DOHH2 (cell line): ENCODE results near the gene MYO6.

Source experiments
- H3F3A ChIP-seq: fragments of 200-600 bp; sonication (generic), shearing (Covaris generic); 2 replicates; pipeline ENCODE4 v1.6.0; 2016; ENCODE audit warnings: antibody characterized with exemption, mild to moderate bottlenecking; ENCODE audit not compliant: control insufficient read depth, insufficient read depth
- H3K27ac ChIP-seq: fragments of 200-600 bp; sonication (generic); 2 replicates; pipeline ENCODE4 v1.5.1; 2014; ENCODE audit warnings: low read depth, mild to moderate bottlenecking, low read length, moderate library complexity
- H3K27me3 ChIP-seq: fragments of 200-600 bp; sonication (generic); 2 replicates; pipeline ENCODE4 v1.6.1; 2014; ENCODE audit warnings: mild to moderate bottlenecking, low read length, mixed read lengths; ENCODE audit not compliant: control insufficient read depth
- H3K36me3 ChIP-seq: fragments of 200-600 bp; sonication (generic); 2 replicates; pipeline ENCODE4 v1.6.1; 2014; ENCODE audit warnings: mild to moderate bottlenecking, low read length, moderate library complexity, mixed read lengths; ENCODE audit not compliant: control insufficient read depth
- H3K4me1 ChIP-seq: fragments of 200-600 bp; sonication (generic); 2 replicates; pipeline ENCODE4 v1.6.1; 2014; ENCODE audit warnings: mild to moderate bottlenecking, low read length, mixed read lengths; ENCODE audit not compliant: control insufficient read depth
- H3K4me2 ChIP-seq: fragments of 200-600 bp; sonication (generic); 2 replicates; pipeline ENCODE4 v1.6.0; 2014; ENCODE audit warnings: mild to moderate bottlenecking, low read length, moderate library complexity
- H3K4me3 ChIP-seq: fragments of 200-600 bp; sonication (generic); 2 replicates; pipeline ENCODE4 v1.5.1; 2014; ENCODE audit warnings: mild to moderate bottlenecking, low read length, mixed read lengths
- H3K79me2 ChIP-seq: fragments of 200-600 bp; sonication (generic); 2 replicates; pipeline ENCODE4 v1.6.1; 2014; ENCODE audit warnings: mild to moderate bottlenecking, low read length, mixed read lengths; ENCODE audit not compliant: control insufficient read depth
- H3K9me2 ChIP-seq: fragments of 200-600 bp; sonication (generic); replicated peaks from 2 replicates; pipeline ENCODE4 v1.6.1; 2014; ENCODE audit warnings: mild to moderate bottlenecking, low read length, mixed read lengths; ENCODE audit not compliant: control insufficient read depth
- H3K9me3 ChIP-seq: fragments of 200-600 bp; sonication (generic); 2 replicates; pipeline ENCODE4 v1.6.1; 2014; ENCODE audit warnings: antibody characterized with exemption, low read length, mixed read lengths; ENCODE audit not compliant: control insufficient read depth, insufficient read depth
- H4K20me1 ChIP-seq: fragments of 200-600 bp; sonication (generic); 2 replicates; pipeline ENCODE4 v1.6.0; 2014; ENCODE audit warnings: low read depth, mild to moderate bottlenecking, antibody characterized with exemption, low read length, moderate library complexity; ENCODE audit not compliant: control insufficient read depth, insufficient read depth
- EZH2phosphoT487 ChIP-seq: fragments of 200-600 bp; sonication (generic); IDR thresholded peaks from 2 replicates; pipeline ENCODE4 v1.6.1; 2017; ENCODE audit warnings: borderline replicate concordance, mild to moderate bottlenecking, antibody characterized with exemption, low read length, moderate library complexity, mixed read lengths
- TF ChIP-seq, protein P1 (sequence below): fragments of 200-600 bp; sonication (generic); IDR thresholded peaks from one replicate; pipeline ENCODE4 v1.5.1; 2014; ENCODE audit warnings: antibody characterized with exemption, mild to moderate bottlenecking, low read depth, low read length; ENCODE audit not compliant: poor library complexity, severe bottlenecking

The MYO6 gene

DNA sequence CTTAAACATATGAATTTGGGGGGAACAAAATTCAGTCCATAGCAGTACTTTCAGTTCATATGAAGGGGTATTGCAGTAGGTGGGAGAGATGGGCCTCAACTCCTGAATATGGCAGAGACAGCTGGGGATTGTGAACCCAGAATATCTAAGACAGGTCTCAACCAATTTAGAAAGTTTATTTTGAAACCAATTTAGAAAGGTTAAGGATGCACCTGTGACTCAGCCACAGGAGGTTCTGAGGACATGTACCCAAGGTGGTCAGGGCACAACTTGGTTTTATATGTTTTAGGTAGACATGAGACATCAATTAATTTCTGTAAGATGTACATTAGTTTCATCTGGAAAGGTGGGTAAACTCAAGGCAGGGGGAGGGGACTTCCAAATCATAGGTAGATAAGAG is 59.5 kb downstream of the MYO6 start:
- no peaks in the 10 kb centered on the region for H3F3A ChIP-seq
- no peak overlapping the region for H3K4me2 ChIP-seq
- H3K4me3 ChIP-seq: no peak overlapping the region
- no peaks in the 10 kb centered on the region for H4K20me1 ChIP-seq
- H3K9me3 ChIP-seq: no peaks in the 10 kb centered on the region
- H3K36me3 ChIP-seq: no peaks in the 10 kb centered on the region
- H3K4me1 ChIP-seq: no peaks in the 10 kb centered on the region
- no peak overlapping the region for H3K27ac ChIP-seq
- no peaks in the 10 kb centered on the region for H3K9me2 ChIP-seq
- TF ChIP-seq, protein P1, sequence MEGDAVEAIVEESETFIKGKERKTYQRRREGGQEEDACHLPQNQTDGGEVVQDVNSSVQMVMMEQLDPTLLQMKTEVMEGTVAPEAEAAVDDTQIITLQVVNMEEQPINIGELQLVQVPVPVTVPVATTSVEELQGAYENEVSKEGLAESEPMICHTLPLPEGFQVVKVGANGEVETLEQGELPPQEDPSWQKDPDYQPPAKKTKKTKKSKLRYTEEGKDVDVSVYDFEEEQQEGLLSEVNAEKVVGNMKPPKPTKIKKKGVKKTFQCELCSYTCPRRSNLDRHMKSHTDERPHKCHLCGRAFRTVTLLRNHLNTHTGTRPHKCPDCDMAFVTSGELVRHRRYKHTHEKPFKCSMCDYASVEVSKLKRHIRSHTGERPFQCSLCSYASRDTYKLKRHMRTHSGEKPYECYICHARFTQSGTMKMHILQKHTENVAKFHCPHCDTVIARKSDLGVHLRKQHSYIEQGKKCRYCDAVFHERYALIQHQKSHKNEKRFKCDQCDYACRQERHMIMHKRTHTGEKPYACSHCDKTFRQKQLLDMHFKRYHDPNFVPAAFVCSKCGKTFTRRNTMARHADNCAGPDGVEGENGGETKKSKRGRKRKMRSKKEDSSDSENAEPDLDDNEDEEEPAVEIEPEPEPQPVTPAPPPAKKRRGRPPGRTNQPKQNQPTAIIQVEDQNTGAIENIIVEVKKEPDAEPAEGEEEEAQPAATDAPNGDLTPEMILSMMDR: no peak
- no peak for TF ChIP-seq EZH2phosphoT487
- no peaks in the 10 kb centered on the region for H3K27me3 ChIP-seq
- no peaks in the 10 kb centered on the region for H3K79me2 ChIP-seq

DNA sequence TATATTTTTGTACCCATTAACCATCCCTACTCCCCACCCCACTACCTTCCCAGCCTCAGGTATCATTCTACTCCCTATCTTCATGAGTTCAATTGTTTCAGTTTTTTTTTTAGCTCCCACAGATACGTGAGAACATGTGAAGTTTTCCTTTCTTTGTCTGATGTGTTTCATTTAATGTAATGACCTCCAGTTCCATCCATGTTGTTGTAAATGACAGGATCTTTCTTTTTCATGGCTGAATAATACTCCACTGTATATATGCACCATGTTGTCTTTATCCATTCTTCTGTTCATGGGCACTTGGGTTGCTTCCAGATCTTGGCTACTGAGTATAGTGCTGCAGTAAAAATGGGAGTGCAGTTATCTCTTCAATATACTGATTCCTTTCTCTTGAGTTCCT is 63.5 kb downstream of the MYO6 start:
- no peaks in the 10 kb centered on the region for H3K4me1 ChIP-seq
- no peaks in the 10 kb centered on the region for H3K9me3 ChIP-seq
- no peaks in the 10 kb centered on the region for H4K20me1 ChIP-seq
- no peaks in the 10 kb centered on the region for H3K79me2 ChIP-seq
- H3K27ac ChIP-seq: no peak overlapping the region
- TF ChIP-seq EZH2phosphoT487: no peak
- TF ChIP-seq, protein P1: no peak
- H3F3A ChIP-seq: no peaks in the 10 kb centered on the region
- H3K9me2 ChIP-seq: no peaks in the 10 kb centered on the region
- H3K36me3 ChIP-seq: no peaks in the 10 kb centered on the region
- no peaks in the 10 kb centered on the region for H3K27me3 ChIP-seq
- H3K4me2 ChIP-seq: no peak overlapping the region
- no peak overlapping the region for H3K4me3 ChIP-seq

DNA sequence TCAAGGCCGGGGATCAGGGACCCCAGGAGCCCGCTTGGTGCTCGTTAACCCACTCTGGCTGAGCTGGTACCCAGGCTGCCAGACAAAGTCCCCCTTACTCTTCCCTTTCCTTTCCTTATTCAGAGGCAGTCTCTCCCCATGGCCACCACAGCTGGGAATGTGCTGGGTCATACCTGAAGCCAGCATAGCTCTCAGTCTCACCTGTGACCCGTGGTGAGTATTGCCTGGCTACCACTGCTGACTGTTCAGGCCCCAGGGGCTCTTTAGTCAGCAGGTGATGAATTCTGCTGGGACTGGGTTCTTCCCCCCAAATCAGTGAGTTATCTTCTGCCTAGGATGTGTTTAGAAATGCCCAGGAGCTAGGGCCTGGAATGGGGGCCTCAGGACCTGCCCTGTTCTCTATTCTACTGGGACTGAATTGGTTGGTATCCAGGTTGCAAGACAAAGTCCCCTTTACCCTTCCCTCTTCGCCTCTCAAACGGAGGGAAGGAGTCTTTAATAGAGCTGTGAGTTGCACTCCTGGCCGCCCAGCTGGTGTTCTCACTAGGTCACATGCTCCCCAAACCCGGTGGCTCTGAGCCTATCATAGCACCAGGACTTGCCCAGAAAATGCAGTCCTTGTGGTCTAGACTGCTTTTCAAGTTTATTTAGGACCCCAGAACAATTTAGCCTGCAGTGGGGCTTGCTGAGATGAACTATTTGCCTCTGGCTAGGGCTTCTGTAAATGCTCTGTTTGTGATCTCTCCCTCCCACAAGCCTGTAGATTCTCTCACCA is 64.6 kb downstream of the MYO6 start:
- no peaks in the 10 kb centered on the region for H3K4me1 ChIP-seq

More for the DNA sequence above, 64.6 kb downstream of the MYO6 start:
- no peak overlapping the region for H3K4me2 ChIP-seq
- H4K20me1 ChIP-seq: no peaks in the 10 kb centered on the region
- TF ChIP-seq, protein P1: no peak
- TF ChIP-seq EZH2phosphoT487: no peak
- H3K4me3 ChIP-seq: no peak overlapping the region
- H3F3A ChIP-seq: no peaks in the 10 kb centered on the region
- H3K27ac ChIP-seq: no peak overlapping the region
- H3K9me2 ChIP-seq: no peaks in the 10 kb centered on the region
- no peaks in the 10 kb centered on the region for H3K9me3 ChIP-seq
- H3K79me2 ChIP-seq: no peaks in the 10 kb centered on the region
- no peaks in the 10 kb centered on the region for H3K36me3 ChIP-seq
- no peaks in the 10 kb centered on the region for H3K27me3 ChIP-seq
